AG04450 (cell line): ENCODE data around the gene FADS3. TPM values are rescaled to one million over a fixed set of nuclear protein-coding genes. Genes with fewer than 3 reads are reported as not detected.

ENCODE experiments used
- CTCF ChIA-PET: fragments of 300-600, 350-600 bp; formaldehyde crosslinking; extraction: SDS; loops from one replicate; lab custom pipeline; 2022; ENCODE audit warnings: antibody characterized with exemption, inconsistent platforms; lab: Charles Lee
- POLR2A ChIA-PET: fragments of 350-600 bp; formaldehyde crosslinking; extraction: SDS; loops from one replicate; lab custom pipeline; 2021; ENCODE audit warnings: antibody characterized with exemption, inconsistent platforms; lab: Yijun Ruan, JAX
- DNase-seq: peaks from one replicate; pipeline ENCODE4 v3.0.0-alpha.2; 2011; ENCODE audit warnings: low read depth, low spot score
- H3K27ac ChIP-seq: one replicate; pipeline ENCODE4 v1.5.1; 2012; ENCODE audit warnings: low read depth, low read length, control low read depth
- H3K27me3 ChIP-seq: one replicate; pipeline ENCODE4 v1.6.0; 2012; ENCODE audit warnings: low read length; ENCODE audit not compliant: control insufficient read depth, insufficient read depth
- H3K4me3 ChIP-seq: 2 replicates; pipeline ENCODE4 v1.5.1; 2011; ENCODE audit warnings: mild to moderate bottlenecking, low read depth, low read length, control low read depth
- H3K9me3 ChIP-seq: 2 replicates; pipeline ENCODE4 v1.5.1; 2012; ENCODE audit warnings: low read length; ENCODE audit not compliant: control insufficient read depth, insufficient read depth
- polyA plus RNA-seq: library from polyadenylated mRNA; depleted of rRNA; stranded (reverse); fragments of >200 nt; gene quantifications from 2 replicates; pipeline ENCODE4 v1.2.3, GENCODE V29; 2011; rRNA removed
- small RNA-seq: library from RNA; depleted of rRNA; stranded (forward); fragments of <200 nt; gene quantifications from one replicate; pipeline ENCODE3, GENCODE V24; 2012; ENCODE audit warnings: low read depth; ENCODE audit not compliant: insufficient read length
- TF ChIP-seq, protein P1 (sequence below): IDR thresholded peaks from 2 replicates; pipeline ENCODE4 v1.5.1; 2011; ENCODE audit warnings: low read depth, low read length, control low read depth, inconsistent platforms

The FADS3 gene
- polyA plus RNA-seq, 1 experiment, result 38.9 TPM

DNA sequence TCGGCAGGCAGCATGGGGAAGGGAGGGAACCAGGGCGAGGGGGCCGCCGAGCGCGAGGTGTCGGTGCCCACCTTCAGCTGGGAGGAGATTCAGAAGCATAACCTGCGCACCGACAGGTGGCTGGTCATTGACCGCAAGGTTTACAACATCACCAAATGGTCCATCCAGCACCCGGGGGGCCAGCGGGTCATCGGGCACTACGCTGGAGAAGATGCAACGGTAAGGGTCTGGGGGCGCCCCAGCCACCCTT, 63.0 kb downstream of the FADS3 start:
- peak overlapping the region; percentile 47 for H3K27ac ChIP-seq
- DNase-seq, result no peak
- H3K9me3 ChIP-seq, result no peaks in the 10 kb centered on the region
- POLR2A ChIA-PET, result interaction anchor here (0.5 to 2.7 kb wide), 4 partner anchors 12 to 60 kb away, joined by 4 to 29 read pairs (median 8); partner anchors contain the start of gene FADS1
- TF ChIP-seq, protein P1, sequence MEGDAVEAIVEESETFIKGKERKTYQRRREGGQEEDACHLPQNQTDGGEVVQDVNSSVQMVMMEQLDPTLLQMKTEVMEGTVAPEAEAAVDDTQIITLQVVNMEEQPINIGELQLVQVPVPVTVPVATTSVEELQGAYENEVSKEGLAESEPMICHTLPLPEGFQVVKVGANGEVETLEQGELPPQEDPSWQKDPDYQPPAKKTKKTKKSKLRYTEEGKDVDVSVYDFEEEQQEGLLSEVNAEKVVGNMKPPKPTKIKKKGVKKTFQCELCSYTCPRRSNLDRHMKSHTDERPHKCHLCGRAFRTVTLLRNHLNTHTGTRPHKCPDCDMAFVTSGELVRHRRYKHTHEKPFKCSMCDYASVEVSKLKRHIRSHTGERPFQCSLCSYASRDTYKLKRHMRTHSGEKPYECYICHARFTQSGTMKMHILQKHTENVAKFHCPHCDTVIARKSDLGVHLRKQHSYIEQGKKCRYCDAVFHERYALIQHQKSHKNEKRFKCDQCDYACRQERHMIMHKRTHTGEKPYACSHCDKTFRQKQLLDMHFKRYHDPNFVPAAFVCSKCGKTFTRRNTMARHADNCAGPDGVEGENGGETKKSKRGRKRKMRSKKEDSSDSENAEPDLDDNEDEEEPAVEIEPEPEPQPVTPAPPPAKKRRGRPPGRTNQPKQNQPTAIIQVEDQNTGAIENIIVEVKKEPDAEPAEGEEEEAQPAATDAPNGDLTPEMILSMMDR, result no peak
- peak overlapping the region; percentile 87 for H3K4me3 ChIP-seq
- no peaks in the 10 kb centered on the region for H3K27me3 ChIP-seq
- CTCF ChIA-PET, result interaction anchor here (1.0 to 1.8 kb wide), 5 partner anchors 8 to 141 kb away, joined by 3 to 11 read pairs (median 4); no protein-coding TSS in a partner anchor

DNA sequence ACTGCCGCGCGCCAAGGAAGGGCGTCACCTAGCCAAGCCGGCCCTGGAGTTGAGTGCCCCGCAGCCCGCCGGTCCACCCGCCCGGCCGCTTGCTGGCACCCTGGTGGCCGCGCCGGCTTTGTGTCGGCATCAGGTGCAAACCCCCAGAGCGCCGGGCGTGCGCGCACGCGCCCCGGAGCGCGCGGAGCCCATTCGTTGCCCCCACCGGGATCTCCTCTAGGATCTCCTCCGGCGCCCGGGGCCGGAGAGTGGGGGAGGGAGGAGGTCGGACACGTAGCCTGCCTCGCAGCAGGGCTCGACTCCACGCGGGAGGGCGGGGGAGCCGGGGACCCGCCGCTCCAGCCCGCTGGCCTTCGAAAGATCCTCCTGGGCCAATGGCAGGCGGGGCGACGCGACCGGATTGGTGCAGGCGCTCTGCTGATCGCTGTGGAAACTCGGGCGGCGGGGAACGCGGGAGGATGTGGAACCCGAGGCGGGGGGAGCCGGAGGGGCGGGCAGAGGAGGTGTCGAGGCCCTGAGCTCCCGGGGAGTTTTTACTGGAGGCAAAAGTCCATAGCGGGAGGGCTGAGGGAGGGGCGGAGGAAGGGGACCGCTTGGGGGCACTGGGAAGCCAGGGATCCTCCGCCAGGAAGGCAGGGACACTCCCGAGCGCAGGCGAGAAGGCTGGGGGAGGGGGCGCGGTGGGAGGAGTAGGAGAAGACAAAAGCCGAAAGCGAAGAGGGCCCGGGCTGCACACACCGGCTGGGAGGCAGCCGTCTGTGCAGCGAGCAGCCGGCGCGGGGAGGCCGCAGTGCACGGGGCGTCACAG, 63.6 kb downstream of the FADS3 start, which contains the start of gene FADS2:
FADS2 (plus strand) TSS at position 730 of the 808 bp plus-strand sequence. CDS start 91 bp downstream, outside the sequence.
- H3K27ac ChIP-seq, result peak within 1 kb of the TSS; percentile 65
- peak; percentile 80 for DNase-seq

DNA sequence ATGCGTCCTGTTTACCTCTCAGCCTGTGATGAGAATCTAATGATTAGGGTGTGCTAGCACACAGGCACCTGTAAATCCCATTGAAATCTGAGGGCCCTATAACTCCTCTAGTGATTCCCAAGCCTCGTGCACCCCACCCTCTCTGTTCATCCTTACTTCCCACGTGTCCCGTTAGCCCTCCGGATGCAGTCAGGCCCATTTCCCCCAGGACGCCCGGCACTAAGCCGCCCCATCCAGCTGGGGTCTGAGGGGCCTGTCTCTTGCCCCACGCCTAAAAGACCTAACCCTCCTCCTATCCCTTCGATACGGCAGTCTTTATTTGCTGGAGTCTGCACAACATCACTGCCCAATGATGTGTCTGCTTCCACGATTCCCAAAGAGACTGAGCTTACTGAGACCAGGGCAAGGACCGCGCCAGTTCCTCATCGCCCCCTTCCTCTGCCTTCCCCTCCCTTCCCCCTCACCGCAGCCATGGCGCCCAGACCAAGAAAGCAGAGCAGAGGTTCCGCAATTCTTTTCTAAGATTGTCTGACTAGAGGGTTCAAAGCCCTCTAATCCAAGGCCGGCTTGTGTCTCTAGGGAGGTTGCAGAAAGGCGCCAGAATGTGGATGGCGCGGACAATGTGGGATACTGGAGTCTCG, 64.3 kb downstream of the FADS3 start:
- no peak for DNase-seq
- CTCF ChIA-PET, result no interaction called here
- POLR2A ChIA-PET, result interaction anchor here (1.5 kb wide), 1 partner anchor 30 kb away, joined by 13 read pairs; no protein-coding TSS in a partner anchor
- Histone ChIP-seq H3K27ac (peak overlapping the region; percentile 65), H3K9me3 (no peaks in the 10 kb centered on the region), H3K4me3 (peak overlapping the region; percentile 87), H3K27me3 (no peaks in the 10 kb centered on the region)
- TF ChIP-seq, protein P1, result no peak

More for the DNA sequence above, 63.6 kb downstream of the FADS3 start, which contains the start of gene FADS2:
- peak within 1 kb of the TSS; percentile 87 for H3K4me3 ChIP-seq
- ChIA-PET CTCF (interaction anchor here (1.0 to 1.8 kb wide), 3 partner anchors 13 to 30 kb away, joined by 3 to 11 read pairs (median 4); no protein-coding TSS in a partner anchor), POLR2A (interaction anchor here (0.5 to 2.7 kb wide), 9 partner anchors 12 to 861 kb away, joined by 3 to 29 read pairs (median 4); partner anchors contain the start of genes FADS1, FEN1, LRRN4CL and TUT1)
- no peaks in the 10 kb centered on the region for H3K9me3 ChIP-seq
- no peaks in the 10 kb centered on the region for H3K27me3 ChIP-seq
- TF ChIP-seq, protein P1, result 0 out of 2 replicates have a peak, but pooled peaks have one; percentile 3

Small RNA genes within 50 kb of the gene (small RNA-seq; reads per million reads assigned to genes)
- gene MIR6746 (not detected), gene RNU6-1243P (not detected)

Other genes with a start within 250 kb of the FADS3 start
- 1.1 and 1.7 TPM in 2 replicates for gene DAGLA, start 211.2 kb downstream of the FADS3 start, polyA plus RNA-seq
- 2.7 and 4.2 TPM in 2 replicates for gene MYRF, start 138.9 kb downstream of the FADS3 start, polyA plus RNA-seq
- 300 and 356 TPM in 2 replicates for gene TMEM258, start 98.9 kb downstream of the FADS3 start, polyA plus RNA-seq
- 7.1 and 8.4 TPM in 2 replicates for gene FEN1, start 98.6 kb downstream of the FADS3 start, polyA plus RNA-seq
- gene FADS1, start 74.5 kb downstream of the FADS3 start, polyA plus RNA-seq, result 50.4 and 52.4 TPM in 2 replicates
- 183 and 218 TPM in 2 replicates for gene FADS2, start 63.2 kb downstream of the FADS3 start, polyA plus RNA-seq
- 2.7 and 3.6 TPM in 2 replicates for gene RAB3IL1, start 26.0 kb upstream of the FADS3 start, polyA plus RNA-seq
- gene BEST1, start 58.8 kb upstream of the FADS3 start, polyA plus RNA-seq, result 2.6 TPM in 2 replicates
- gene FTH1, start 76.1 kb upstream of the FADS3 start, polyA plus RNA-seq, result 3,294 and 4,220 TPM in 2 replicates
- gene INCENP, start 232.5 kb upstream of the FADS3 start, polyA plus RNA-seq, result 6.4 and 8.2 TPM in 2 replicates